Muscle layer of colon (tissue), 2 donors: Measurements from ENCODE around the gene WFIKKN1.

ENCODE experiments used
- H3K27ac ChIP-seq: one replicate; pipeline ENCODE4 v1.7.0; 2013; ENCODE audit warnings: low read depth, mild to moderate bottlenecking, low read length, moderate library complexity
- H3K27me3 ChIP-seq, 2 donors: one replicate each; pipeline ENCODE4 v1.7.0; 2013; ENCODE audit warnings: low read length in 2 of 2, mild to moderate bottlenecking in 2 of 2; ENCODE audit not compliant: insufficient read depth in 2 of 2, control insufficient read depth in 1 of 2
- H3K36me3 ChIP-seq: one replicate; pipeline ENCODE4 v1.7.0; 2013; ENCODE audit warnings: mild to moderate bottlenecking, low read length; ENCODE audit not compliant: insufficient read depth
- H3K4me1 ChIP-seq: one replicate; pipeline ENCODE4 v1.7.0; 2013; ENCODE audit warnings: mild to moderate bottlenecking, low read length; ENCODE audit not compliant: insufficient read depth
- H3K4me3 ChIP-seq, 2 donors: one replicate each; pipeline ENCODE4 v1.7.0; 2013; ENCODE audit warnings: low read length in 2 of 2, low read depth in 1 of 2, mild to moderate bottlenecking in 1 of 2, moderate library complexity in 1 of 2
- H3K9ac ChIP-seq: one replicate; pipeline ENCODE4 v1.7.0; 2013; ENCODE audit warnings: low read length
- H3K9me3 ChIP-seq: one replicate; pipeline ENCODE4 v1.7.0; 2013; ENCODE audit warnings: mild to moderate bottlenecking, low read length
- donor health status: abdominal sarcoma.
- donor health status: Adenocarcinoma of cecum.

The WFIKKN1 gene

DNA sequence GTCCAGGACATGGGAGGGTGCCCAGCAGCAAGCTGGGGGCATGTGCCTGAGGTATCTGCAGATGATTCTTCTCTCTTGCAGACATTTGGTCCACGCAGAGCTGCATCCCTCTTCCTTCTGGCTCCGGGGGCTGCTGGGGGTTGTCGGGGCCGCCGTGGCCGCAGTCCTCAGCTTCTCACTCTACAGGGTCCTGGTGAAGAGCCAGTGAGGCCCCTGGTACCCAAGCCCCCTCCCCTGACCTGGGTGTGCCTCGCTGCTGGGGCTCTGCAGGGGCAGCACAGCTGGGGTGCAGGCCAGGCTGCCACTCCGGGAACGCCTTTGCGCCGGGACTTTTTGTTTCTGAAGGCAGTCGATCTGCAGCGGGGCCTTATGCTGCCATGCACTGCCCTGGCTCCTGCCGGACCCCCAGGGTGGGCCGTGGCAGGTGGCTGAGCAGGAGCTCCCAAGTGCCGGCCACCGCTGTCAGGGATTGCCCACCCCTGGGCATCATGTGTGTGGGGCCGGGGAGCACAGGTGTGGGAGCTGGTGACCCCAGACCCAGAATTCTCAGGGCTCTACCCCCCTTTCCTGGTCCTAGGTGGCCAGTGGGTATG, 42.7 kb downstream of the WFIKKN1 start:
- Histone ChIP-seq H3K9me3 (no peaks in the 10 kb centered on the region), H3K4me3 (no peak overlapping the region), H3K9ac (no peak overlapping the region), H3K27me3 (peaks cover 0 to 4% of the 10 kb centered on the region in 2 donors), H3K36me3 (peaks cover 32% of the 10 kb centered on the region), H3K27ac (no peak overlapping the region), H3K4me1 (peaks cover 18% of the 10 kb centered on the region)

DNA sequence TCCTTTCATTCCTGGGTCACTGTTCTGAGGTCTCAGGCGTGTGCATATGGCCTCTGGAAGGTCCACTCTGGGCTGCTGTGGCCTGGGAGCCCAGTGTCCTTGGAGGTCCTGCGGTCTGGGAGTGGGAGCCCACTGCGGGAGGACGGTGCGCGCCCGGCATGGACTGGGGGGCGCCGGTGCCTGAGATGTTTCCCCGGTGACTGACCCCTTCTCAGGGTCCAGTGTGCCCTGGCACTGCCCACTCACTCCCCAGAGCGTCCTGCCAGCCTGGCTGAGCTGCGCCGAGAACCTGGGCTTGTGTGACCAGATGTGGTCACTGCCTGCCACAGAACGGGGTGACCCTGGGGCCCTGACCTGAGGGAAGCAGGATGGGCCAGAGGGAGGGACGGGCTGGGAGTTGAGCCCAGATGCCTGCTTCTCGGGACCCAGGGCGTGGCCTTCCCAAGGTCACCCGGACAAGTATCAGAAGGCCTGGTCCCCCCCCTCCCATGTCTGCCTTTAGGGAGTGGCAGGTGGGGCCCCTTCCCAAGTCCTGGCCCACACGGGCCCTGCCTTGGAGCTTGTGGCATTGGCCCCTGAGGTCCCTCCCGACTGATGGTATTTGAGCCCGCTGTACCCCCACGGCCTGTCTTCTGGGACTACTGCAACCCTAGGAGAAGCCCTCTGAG, 43.6 kb downstream of the WFIKKN1 start:
- Histone ChIP-seq H3K27me3 (peaks cover 0 to 4% of the 10 kb centered on the region in 2 donors), H3K36me3 (peaks cover 32% of the 10 kb centered on the region), H3K9me3 (no peaks in the 10 kb centered on the region), H3K9ac (no peak overlapping the region), H3K4me1 (peaks cover 9% of the 10 kb centered on the region), H3K27ac (no peak overlapping the region), H3K4me3 (no peak overlapping the region)

DNA sequence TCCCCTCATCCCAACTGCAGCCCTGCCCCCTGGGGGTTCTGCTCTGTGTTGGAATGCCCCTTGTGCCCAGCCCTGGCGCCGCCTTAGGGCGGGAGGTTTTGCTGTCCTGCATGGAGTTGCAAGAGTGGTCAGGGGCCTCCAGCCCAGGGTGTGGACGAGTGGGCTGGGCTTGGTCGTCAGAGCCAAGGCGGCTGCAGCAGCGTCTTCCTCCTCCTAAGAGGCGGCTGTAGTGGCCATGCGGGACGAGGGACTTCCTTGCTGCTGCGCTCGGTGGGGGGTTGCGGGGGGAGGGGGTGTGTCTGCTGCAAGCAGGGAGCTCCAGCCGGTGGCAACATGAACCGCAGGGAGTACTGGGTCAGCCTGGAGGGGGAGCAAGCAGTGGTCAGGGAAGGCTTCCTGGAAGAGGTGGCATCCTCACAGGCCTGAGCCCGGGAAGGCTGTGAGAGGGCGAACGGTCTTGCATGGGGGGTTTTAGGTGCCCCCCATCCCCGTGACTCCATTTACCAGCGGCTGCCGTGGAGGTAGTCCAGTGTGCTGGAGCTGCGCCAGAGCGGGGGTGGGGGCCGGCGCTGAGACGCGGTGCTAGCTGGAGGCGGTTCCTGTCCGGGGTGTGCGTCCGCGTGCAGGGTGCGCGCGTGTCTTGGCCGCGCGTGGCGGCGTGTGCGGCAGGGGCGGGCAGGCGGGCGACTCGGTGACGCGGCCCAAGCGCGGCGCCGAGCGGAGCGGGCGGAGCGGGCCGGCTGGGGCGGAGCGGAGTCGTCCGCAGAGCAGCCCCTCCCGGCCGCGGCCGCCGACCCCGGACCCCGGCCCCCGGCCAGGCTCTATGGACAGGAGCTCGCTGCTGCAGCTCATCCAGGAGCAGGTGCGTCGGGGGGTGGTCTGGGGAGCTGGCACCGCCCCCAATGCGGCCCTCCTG, 44.4 kb downstream of the WFIKKN1 start, which contains the start of gene RHBDL1:
RHBDL1 (plus strand) TSS at position 704 of the 916 bp plus-strand sequence; CDS start at position 824, 120 bp downstream.
- H3K9ac ChIP-seq = no peak within 1 kb of the TSS
- peaks cover 0 to 4% of the 10 kb centered on the region in 2 donors for H3K27me3 ChIP-seq
- H3K9me3 ChIP-seq = no peaks in the 10 kb centered on the region
- peak within 1 kb of the TSS; percentile 19 for H3K27ac ChIP-seq
- H3K4me1 ChIP-seq = peaks cover 8% of the 10 kb centered on the region
- peaks cover 25% of the 10 kb centered on the region for H3K36me3 ChIP-seq
- no peak within 1 kb of the TSS for H3K4me3 ChIP-seq

DNA sequence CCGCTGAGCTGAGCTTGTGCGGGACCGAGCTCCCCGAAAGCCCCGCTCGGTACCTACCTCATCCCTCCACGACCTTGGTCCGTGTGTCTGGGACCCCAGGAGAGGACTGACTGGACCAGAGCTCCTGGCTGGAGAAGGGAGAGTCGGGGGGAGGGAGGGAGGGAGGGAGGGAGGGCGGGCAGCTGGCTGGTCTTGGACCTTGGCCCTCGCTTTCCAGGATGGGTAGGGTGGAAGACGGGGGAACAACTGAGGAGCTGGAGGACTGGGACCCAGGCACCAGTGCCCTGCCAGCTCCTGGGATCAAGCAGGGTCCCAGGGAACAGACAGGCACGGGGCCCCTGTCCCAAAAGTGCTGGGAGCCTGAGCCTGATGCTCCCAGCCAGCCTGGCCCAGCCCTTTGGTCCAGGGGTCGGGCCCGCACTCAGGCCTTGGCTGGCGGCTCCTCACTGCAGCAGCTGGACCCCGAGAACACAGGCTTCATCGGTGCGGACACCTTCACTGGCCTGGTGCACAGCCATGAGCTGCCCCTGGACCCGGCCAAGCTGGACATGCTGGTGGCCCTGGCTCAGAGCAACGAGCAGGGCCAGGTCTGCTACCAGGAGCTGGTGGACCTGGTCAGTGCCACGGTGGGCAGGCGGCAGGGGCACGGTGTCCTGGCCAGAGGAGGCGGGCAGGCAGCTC, 45.2 kb downstream of the WFIKKN1 start:
- no peak overlapping the region for H3K9ac ChIP-seq

DNA sequence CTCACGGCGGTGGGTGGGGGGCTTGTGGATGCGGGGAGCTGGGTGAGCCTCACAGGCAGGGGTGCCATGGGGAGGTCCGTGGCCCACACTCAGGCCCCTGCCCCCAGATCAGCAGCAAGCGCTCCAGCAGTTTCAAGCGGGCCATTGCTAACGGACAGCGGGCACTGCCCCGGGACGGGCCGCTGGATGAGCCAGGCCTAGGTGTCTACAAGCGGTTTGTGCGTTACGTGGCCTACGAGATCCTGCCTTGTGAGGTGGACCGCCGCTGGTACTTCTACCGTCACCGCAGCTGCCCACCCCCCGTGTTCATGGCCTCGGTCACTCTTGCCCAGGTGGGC, 45.7 kb downstream of the WFIKKN1 start:
- Histone ChIP-seq H3K9ac (no peak overlapping the region), H3K4me1 (peaks cover 16% of the 10 kb centered on the region), H3K27ac (no peak overlapping the region), H3K27me3 (peaks cover 0 to 4% of the 10 kb centered on the region in 2 donors), H3K9me3 (no peaks in the 10 kb centered on the region), H3K36me3 (peaks cover 17% of the 10 kb centered on the region), H3K4me3 (no peak overlapping the region)

More for the DNA sequence above, 45.2 kb downstream of the WFIKKN1 start:
- H3K36me3 ChIP-seq = peaks cover 19% of the 10 kb centered on the region
- no peaks in the 10 kb centered on the region for H3K9me3 ChIP-seq
- no peak overlapping the region for H3K27ac ChIP-seq
- no peak overlapping the region for H3K4me3 ChIP-seq
- peaks cover 0 to 4% of the 10 kb centered on the region in 2 donors for H3K27me3 ChIP-seq
- peaks cover 11% of the 10 kb centered on the region for H3K4me1 ChIP-seq

DNA sequence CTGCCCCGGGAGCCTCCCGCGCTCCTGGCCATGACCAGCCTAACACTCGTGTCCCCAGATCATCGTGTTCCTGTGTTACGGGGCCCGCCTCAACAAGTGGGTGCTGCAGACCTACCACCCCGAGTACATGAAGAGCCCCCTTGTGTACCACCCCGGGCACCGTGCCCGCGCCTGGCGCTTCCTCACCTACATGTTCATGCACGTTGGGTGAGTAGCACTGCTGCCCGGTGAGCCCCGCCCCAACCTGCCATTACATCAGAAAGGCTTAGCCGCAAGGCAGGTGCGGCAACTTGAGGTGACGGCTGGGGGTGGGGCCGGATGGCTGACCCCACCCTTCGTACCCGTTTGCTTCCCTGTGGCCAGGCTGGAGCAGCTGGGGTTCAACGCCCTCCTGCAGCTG, 46.1 kb downstream of the WFIKKN1 start:
- H3K4me3 ChIP-seq = no peak overlapping the region
- H3K36me3 ChIP-seq = peaks cover 19% of the 10 kb centered on the region
- H3K27me3 ChIP-seq = peaks cover 0 to 4% of the 10 kb centered on the region in 2 donors
- H3K27ac ChIP-seq = no peak overlapping the region
- H3K9ac ChIP-seq = no peak overlapping the region
- no peaks in the 10 kb centered on the region for H3K9me3 ChIP-seq
- H3K4me1 ChIP-seq = peaks cover 20% of the 10 kb centered on the region

DNA sequence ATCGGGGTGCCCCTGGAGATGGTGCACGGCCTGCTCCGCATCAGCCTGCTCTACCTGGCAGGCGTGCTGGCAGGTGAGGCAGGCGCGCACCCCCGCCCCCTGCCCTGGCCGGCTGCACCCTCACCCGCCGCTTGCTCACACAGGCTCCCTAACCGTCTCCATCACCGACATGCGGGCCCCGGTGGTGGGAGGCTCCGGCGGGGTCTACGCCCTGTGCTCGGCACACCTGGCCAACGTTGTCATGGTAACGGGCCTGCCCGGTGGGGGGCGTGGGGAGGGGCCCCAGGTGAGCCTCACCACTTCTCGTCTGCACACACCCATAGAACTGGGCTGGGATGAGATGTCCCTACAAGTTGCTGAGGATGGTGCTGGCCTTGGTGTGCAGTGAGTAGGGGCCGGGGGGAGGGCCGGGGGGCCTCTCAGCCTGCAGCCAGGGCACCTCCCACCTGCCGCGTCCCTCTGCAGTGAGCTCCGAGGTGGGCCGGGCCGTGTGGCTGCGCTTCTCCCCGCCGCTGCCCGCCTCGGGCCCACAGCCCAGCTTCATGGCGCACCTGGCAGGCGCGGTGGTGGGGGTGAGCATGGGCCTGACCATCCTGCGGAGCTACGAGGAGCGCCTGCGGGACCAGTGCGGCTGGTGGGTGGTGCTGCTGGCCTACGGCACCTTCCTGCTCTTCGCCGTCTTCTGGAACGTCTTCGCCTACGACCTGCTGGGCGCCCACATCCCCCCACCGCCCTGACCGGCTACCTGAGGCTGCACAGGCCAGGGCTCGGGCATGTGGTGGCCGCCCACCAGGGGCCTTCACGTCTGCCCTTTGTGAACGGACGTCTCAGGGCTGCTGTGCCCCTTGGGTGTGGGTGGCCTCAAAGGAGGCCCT, 46.8 kb downstream of the WFIKKN1 start:
- Histone ChIP-seq H3K9me3 (no peaks in the 10 kb centered on the region), H3K4me1 (peaks cover 26% of the 10 kb centered on the region), H3K36me3 (peaks cover 19% of the 10 kb centered on the region), H3K9ac (no peak overlapping the region), H3K27me3 (peaks cover 0 to 4% of the 10 kb centered on the region in 2 donors), H3K27ac (no peak overlapping the region), H3K4me3 (no peak overlapping the region)

DNA sequence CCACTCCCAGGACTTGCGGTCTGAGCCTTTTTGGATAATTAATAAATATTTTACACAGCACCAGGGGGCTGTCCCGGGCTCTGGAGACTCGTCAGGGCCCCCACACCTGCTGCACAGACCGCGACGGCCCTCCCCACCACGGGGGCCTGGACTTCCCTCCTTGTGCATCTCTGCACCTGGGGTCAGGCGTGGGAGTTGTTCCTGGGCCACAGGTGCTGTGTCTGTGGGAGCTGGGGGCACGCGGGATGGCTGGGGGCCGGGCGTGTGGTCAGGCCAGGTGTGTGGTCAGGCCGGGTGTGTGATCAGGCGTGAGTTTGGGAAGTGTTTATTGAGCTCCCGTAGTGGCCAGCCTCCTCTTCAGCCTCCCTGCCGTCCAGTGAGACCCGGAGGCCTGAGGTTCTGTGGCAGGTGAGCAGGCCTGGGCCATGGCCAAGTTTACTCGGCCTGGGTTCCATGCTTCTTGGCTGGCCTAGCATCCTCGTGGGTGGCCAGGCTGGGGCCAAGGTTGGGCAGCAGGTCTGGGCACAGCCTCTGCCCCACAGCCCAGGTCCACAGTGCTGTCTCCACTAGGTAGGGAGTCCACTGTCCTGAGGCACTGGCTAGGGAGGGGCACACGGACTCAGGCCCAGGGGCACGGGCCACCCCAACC, 47.5 kb downstream of the WFIKKN1 start:
- Histone ChIP-seq H3K36me3 (peaks cover 20% of the 10 kb centered on the region), H3K9ac (no peak overlapping the region), H3K4me3 (no peak overlapping the region), H3K27ac (no peak overlapping the region), H3K4me1 (peaks cover 32% of the 10 kb centered on the region), H3K27me3 (peaks cover 0 to 4% of the 10 kb centered on the region in 2 donors), H3K9me3 (no peaks in the 10 kb centered on the region)

DNA sequence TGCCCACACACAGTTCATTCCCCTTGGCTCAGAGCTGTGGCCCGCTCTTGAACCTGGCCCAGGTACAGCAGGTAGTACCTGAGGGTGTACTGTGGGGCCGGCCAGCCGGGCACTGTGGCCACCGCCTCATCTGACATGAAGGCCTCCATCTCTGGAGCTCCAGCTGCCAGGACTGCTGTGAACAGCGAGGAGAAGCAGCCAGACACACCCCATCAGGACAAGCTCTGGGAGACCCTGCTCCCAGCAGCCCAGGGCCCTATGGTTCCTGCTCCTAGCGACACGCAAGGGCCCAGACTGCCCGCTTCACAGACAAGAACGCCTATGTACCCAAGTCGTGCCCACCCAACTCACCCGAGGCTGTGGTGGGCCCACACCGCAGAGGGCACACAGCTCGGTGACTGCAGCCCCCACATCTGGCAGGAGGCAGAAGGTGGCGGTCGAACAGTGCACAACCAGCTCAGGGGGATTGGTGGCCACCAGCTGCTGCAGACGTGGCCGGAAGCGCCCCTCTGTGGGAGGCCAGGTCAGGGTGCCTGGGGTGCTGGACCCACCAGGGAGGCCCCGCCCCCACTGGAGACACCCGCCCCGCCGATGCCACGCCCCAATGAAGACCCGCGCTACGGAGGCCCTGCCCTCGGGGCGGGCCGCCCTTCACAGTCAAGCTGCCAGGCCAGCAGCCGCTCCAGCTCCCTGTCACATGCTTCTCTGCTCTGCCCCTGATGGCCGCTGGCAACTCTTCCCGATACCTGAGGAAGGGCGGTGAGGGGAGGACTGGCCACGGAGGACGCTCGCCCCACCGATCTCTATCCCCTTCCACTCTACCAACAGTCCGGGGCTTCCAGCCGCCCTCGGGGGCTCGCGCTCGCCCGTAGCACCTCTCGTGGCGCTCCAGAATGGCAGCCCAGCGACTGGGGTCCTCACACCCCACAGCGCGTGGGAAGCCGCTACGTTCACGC, 48.4 kb downstream of the WFIKKN1 start:
- H3K36me3 ChIP-seq = peaks cover 20% of the 10 kb centered on the region
- H3K9ac ChIP-seq = no peak overlapping the region
- peaks cover 0 to 4% of the 10 kb centered on the region in 2 donors for H3K27me3 ChIP-seq
- peak overlapping the region; percentile 36 to 43 for H3K4me3 ChIP-seq
- peaks cover 34% of the 10 kb centered on the region for H3K4me1 ChIP-seq
- peak overlapping the region; percentile 61 for H3K27ac ChIP-seq
- H3K9me3 ChIP-seq = no peaks in the 10 kb centered on the region
